Endodermal cell (in vitro differentiated cells): Measurements from ENCODE around the gene EMCN. TPM values are rescaled to one million over a fixed set of nuclear protein-coding genes. Genes with fewer than 3 reads are reported as not detected.
"Not testable (repeated sequence)": the region's sequence is repeated elsewhere in the genome, so short reads cannot be mapped to it uniquely, and the experiment has no call there.

Source experiments
- DNase-seq: peaks from one replicate; pipeline ENCODE4 v3.0.0-alpha.2; 2017
- H3K27ac ChIP-seq: 2 replicates; pipeline ENCODE4 v1.5.1; 2013; ENCODE audit warnings: mild to moderate bottlenecking, low read depth, low read length, moderate library complexity
- H3K27me3 ChIP-seq: 2 replicates; pipeline ENCODE4 v1.6.1; 2013; ENCODE audit warnings: mild to moderate bottlenecking, low read length, moderate library complexity; ENCODE audit not compliant: insufficient read depth, control insufficient read depth, poor library complexity, severe bottlenecking
- H3K36me3 ChIP-seq: 2 replicates; pipeline ENCODE4 v1.7.0; 2013; ENCODE audit warnings: mild to moderate bottlenecking, low read length, moderate library complexity; ENCODE audit not compliant: control insufficient read depth, insufficient read depth
- H3K4me1 ChIP-seq: one replicate; pipeline ENCODE4 v1.7.0; 2013; ENCODE audit warnings: low read length; ENCODE audit not compliant: control insufficient read depth, insufficient read depth
- H3K4me3 ChIP-seq: 2 replicates; pipeline ENCODE4 v1.5.1; 2013; ENCODE audit warnings: mild to moderate bottlenecking, low read length, moderate library complexity
- H3K9ac ChIP-seq: 2 replicates; pipeline ENCODE4 v1.6.1; 2013; ENCODE audit warnings: mild to moderate bottlenecking, low read length, moderate library complexity; ENCODE audit not compliant: poor library complexity, severe bottlenecking; ENCODE audit errors: extremely low read depth
- H3K9me3 ChIP-seq: 2 replicates; pipeline ENCODE4 v1.6.1; 2013; ENCODE audit warnings: mild to moderate bottlenecking, low read length, moderate library complexity; ENCODE audit not compliant: control insufficient read depth
- H3K27ac Mint-ChIP-seq: 2 replicates; pipeline ENCODE4 v1.8.0; 2020; ENCODE audit warnings: mixed read lengths
- H3K27me3 Mint-ChIP-seq: 2 replicates; pipeline ENCODE4 v1.8.0; 2021; ENCODE audit warnings: mild to moderate bottlenecking, mixed read lengths; ENCODE audit not compliant: insufficient read depth
- H3K36me3 Mint-ChIP-seq: 2 replicates; pipeline ENCODE4 v1.8.0; 2020; ENCODE audit warnings: low read depth, mixed read lengths
- H3K4me1 Mint-ChIP-seq: 2 replicates; pipeline ENCODE4 v1.8.0; 2020; ENCODE audit warnings: mixed read lengths
- H3K4me3 Mint-ChIP-seq: 2 replicates; pipeline ENCODE4 v1.8.0; 2020; ENCODE audit warnings: mild to moderate bottlenecking, moderate library complexity, mixed read lengths
- H3K9me3 Mint-ChIP-seq: 2 replicates; pipeline ENCODE4 v1.8.0; 2020; ENCODE audit warnings: mild to moderate bottlenecking, mixed read lengths
- CTCF ChIP-seq: fragments of 200-600 bp; sonication (generic); conservative IDR thresholded peaks from 2 replicates; pipeline ENCODE4 v1.5.0; 2021; ENCODE audit warnings: antibody characterized with exemption, mild to moderate bottlenecking
- WGBS, 2 experiments: methylation state at CpG; one replicate each; pipeline versions ENCODE4 v1.1.5 to v1.1.7; 2013; ENCODE audit warnings: missing lambda C conversion rate in 2 of 2, mixed read lengths in 1 of 2; ENCODE audit not compliant: insufficient coverage in 1 of 2, insufficient read length in 1 of 2; 5-methylcytosine and 5-hydroxymethylcytosine counted together
- total RNA-seq, 2 donors: library from RNA; stranded (reverse); fragmentation: NEBNext Ultra II Directional in 1 of 2; extraction: Animal tissue kit (Norgen Biotek cat#: 25700) in 1 of 2; gene quantifications; 2 replicates in 1 of 2; 3 replicates in 1 of 2; pipeline ENCODE4 v1.2.1, GENCODE V29; 2021

Gene EMCN
- total RNA-seq, 2 donors from 2014 or later = not detected

- DNase-seq = no peak
- peaks cover 3% of the 10 kb centered on the region for H3K4me1 ChIP-seq
- no peaks in the 10 kb centered on the region for H3K36me3 ChIP-seq
- H3K36me3 Mint-ChIP-seq = no peaks in the 10 kb centered on the region
- H3K9me3 ChIP-seq = no peaks in the 10 kb centered on the region
- H3K9me3 Mint-ChIP-seq = no peaks in the 10 kb centered on the region
- no peak for TF ChIP-seq CTCF
- H3K4me1 Mint-ChIP-seq = peaks cover 13% of the 10 kb centered on the region
- no peak overlapping the region for H3K27ac ChIP-seq
- no peak overlapping the region for H3K4me3 Mint-ChIP-seq
- H3K27me3 Mint-ChIP-seq = no peaks in the 10 kb centered on the region
- WGBS, 2 experiments = 63% methylated on average over 1 of the region's 1 CpG; no CpG with 5 or more reads in 1 of the 2 experiments
- peak overlapping the region; percentile 29 for H3K27ac Mint-ChIP-seq
- H3K4me3 ChIP-seq = no peak overlapping the region
- peaks cover 5% of the 10 kb centered on the region for H3K27me3 ChIP-seq
- no peak overlapping the region for H3K9ac ChIP-seq
Measured at GRCh38 chr4:100391086-100391485, 126.7 kb downstream of the EMCN start.

DNA sequence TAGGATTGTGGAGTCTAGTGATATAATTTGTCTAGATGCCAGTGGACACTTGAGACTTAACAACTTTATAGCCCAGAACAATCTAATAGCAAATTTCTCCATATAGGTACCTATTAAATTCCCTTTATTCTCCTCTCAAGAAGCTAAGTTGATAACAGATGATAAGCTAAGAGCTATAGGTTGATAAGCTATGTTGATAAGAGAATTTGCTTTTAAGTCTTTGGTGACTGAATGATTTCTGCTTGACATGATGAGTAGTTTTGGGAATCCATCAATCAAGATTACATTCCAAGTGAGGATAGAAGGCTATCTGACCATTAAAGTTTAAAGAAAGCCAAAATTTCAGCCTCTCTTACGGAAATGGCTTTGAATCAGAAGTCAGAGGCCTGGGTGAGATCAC, 131.6 kb downstream of the EMCN start:
- Histone ChIP-seq H3K4me1 (peaks cover 3% of the 10 kb centered on the region), H3K27ac (no peak overlapping the region), H3K27me3 (peaks cover 16% of the 10 kb centered on the region), H3K4me3 (peak overlapping the region; percentile 18), H3K36me3 (no peaks in the 10 kb centered on the region), H3K9ac (no peak overlapping the region), H3K9me3 (no peaks in the 10 kb centered on the region)
- H3K27ac Mint-ChIP-seq = no peak overlapping the region
- no peak for TF ChIP-seq CTCF
- 81 to 85% methylated on average over 1 of the region's 1 CpG for WGBS, 2 experiments
- no peak overlapping the region for H3K4me3 Mint-ChIP-seq
- no peak for DNase-seq
- H3K27me3 Mint-ChIP-seq = peaks cover 2% of the 10 kb centered on the region
- no peaks in the 10 kb centered on the region for H3K36me3 Mint-ChIP-seq
- H3K4me1 Mint-ChIP-seq = peaks cover 9% of the 10 kb centered on the region
- H3K9me3 Mint-ChIP-seq = peaks cover 4% of the 10 kb centered on the region

DNA sequence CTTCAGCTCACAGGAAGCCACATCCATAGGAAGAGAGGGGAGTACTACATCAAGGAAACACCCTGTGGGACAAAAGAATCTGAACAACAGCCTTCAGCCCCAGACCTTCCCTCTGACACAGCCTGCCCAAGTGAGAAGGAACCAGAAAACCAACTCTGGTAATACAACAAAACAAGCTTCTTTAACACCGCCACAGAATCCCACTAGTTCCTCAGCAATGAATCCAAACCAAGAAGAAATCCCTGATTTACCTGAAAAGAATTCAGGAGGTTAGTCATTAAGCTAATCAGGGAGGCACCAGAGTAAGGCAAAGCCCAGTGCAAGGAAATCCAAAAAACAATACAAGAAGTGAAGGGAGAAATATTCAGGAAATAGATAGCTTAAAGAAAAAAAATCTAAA, 137.4 kb downstream of the EMCN start:
- H3K27me3 Mint-ChIP-seq = not testable (repeated sequence)

DNA sequence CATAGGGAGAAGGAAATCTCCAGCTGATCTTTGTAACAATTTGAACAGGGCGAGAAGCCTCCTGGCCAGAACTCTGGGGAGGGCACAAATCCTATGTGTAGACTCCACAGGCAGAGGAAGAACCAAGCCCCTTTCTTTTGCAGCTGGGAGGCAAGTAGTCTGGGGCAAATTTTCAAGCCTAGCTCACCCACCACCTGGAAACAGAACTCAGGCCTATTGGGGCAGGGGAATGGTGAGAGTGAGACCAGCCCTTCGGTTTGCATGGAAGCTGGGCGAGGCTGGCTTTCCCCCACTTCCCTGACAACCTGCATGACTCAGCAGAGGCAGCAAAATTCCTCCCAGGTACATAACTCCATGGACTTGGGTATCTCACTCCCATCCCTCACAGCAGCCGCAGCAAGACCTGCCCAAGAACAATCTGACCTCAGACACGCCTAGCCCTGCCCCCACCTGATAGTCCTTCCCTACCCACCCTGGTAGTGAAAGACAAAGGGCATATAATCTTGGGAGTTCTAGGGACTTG, 138.2 kb downstream of the EMCN start:
- Histone ChIP-seq H3K36me3 (no peaks in the 10 kb centered on the region), H3K9me3 (no peaks in the 10 kb centered on the region), H3K27ac (no peak overlapping the region), H3K27me3 (peaks cover 5% of the 10 kb centered on the region), H3K9ac (no peak overlapping the region), H3K4me3 (no peak overlapping the region), H3K4me1 (no peaks in the 10 kb centered on the region)
- Mint-ChIP-seq H3K9me3 (peaks cover 4% of the 10 kb centered on the region), H3K27me3 (no peaks in the 10 kb centered on the region), H3K27ac (peak overlapping the region; percentile 4), H3K4me3 (no peak overlapping the region), H3K4me1 (peaks cover 8% of the 10 kb centered on the region), H3K36me3 (no peaks in the 10 kb centered on the region)
- 88 to 100% methylated on average over 1 to 5 of the region's 5 CpGs for WGBS, 2 experiments
- TF ChIP-seq CTCF = no peak
- DNase-seq = peak; percentile 52

More for the DNA sequence above, 137.4 kb downstream of the EMCN start:
- 100% methylated on average over 1 of the region's 1 CpG; no CpG with 5 or more reads in 1 of the 2 experiments for WGBS, 2 experiments
- H3K9me3 Mint-ChIP-seq, H3K27ac ChIP-seq, H3K9me3 ChIP-seq, H3K4me3 Mint-ChIP-seq, H3K9ac ChIP-seq, H3K36me3 Mint-ChIP-seq, DNase-seq, H3K36me3 ChIP-seq, H3K4me1 ChIP-seq, H3K4me1 Mint-ChIP-seq, H3K27ac Mint-ChIP-seq, H3K4me3 ChIP-seq: not testable (repeated sequence)
- peaks cover 11% of the 10 kb centered on the region for H3K27me3 ChIP-seq
